Stimulated activated CD8-positive, alpha-beta memory T cell treated with anti-CD3 and anti-CD28 coated beads, Interleukin-4, amount 100 ng/mL, for 4 hours (primary cell): ENCODE results near the gene FTHL17.

ENCODE experiments used
- DNase-seq, 2 donors: peaks; one replicate each; pipeline ENCODE4 v3.0.0-alpha.2; 2020; ENCODE audit warnings: low read depth in 2 of 2, low spot score in 1 of 2

The FTHL17 gene

DNA sequence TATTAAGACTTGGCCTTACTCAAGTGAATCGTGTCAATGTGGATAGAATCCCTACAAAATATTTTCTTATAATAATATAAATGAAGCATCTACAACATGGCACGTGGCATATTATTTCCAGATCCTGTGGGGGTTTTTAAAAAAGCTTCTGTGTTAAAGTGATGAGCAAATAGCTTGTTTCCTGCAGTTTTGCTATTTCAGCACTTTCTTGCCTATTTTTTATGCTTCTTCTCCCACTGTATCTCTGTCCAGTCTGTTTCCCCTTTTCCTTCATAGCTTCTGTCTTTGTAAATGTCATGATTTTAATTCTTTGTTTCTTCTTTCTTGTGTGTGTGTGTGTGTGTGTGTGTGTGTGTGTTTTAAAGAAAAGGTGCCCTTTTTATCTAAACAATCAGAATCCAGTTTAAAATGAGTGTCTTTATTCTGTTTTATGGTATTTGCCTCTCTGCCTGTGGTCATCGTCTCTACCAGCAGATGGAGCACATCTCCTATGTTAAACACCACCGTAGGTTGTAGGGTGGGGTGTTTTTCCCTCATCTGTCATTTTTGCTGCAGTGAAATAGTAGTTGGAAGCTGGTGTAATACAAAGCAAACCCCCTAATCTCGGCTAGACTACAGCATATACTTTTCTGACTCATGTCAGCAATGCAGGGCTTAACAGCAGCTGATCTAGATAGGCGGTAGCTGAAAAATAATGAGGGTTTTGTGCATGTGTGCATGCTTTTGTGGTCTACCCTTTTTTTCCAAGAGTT lies 33.1 kb downstream of the FTHL17 start:
- no peak for DNase-seq

DNA sequence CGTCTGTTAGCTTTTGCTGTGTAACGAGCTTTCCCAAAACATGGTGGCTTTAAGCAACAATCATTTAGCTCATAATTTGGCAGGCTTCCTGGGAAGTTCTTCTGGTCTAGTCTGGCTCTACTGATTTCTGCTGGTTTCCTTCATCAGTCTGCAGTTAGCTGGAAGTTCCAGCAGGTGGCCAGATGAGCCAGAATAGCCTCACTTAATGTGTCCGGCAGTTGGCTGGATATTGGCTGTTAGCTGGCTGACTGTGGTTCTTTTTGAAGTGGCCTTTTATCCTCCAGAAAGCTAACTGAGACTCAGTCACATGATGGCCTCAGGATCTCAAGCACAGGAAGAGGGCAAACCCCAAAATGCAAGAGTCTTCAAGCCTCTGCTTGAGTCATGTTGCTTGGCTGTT lies 34.9 kb downstream of the FTHL17 start:
- DNase-seq: no peak

DNA sequence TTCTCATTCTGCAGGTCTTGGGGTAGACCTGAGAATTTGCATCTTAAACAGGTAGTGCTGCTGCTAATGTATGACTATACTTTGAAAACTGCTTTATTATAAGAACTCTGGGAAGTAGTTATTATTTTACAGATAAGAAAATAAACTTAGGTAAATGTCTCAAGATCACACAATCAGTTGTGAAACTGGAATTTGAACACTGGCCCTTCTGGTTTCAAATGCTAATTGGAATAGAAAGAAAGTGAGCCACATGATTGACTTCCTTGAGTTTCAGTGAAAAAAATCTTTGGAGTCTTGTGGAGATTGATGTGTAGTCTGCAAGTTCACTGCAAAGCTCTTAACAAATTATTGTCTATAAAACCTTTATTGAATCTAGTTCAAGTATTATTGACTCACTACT lies 44.5 kb downstream of the FTHL17 start:
- no peak for DNase-seq

DNA sequence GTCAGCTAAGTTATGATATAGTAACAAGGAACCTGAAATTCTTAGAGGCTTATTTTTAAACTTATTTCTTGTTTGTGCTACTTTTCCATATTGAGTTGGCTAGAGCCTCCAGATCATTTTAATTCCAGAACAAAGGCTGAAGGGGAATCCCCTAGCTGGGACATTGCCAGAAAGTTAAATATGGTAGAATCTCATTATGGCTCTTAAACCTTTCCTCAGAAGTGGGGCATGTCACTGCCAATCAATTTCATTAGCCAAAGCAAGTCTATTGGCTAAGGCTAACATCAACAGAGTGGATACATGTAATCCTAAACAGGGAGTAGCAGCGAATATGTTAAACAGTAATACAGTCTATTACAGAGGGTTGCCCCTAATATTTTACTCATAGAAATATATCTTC lies 47.0 kb downstream of the FTHL17 start:
- DNase-seq: no peak

DNA sequence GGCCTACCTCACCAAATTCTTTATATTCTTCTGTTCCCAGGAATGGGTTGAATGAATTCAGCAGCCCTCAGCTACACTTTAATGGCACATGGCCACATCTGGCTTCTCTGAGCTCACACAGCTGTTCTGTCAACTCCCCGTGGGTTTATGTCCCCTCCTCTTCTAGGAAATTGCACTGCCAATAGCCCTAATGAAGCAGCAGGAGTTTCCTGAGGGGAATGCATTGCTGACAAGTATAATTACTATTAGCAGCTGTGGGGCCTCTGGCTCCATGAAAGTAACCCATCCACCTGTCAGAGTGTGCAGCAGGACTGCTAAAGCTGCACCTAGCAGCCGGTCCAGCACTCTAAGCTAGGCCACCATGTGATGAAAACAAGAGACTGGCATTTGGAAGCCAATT lies 50.3 kb downstream of the FTHL17 start:
- no peak for DNase-seq
